HCT116 (cell line): ENCODE data around the gene PIP4K2C. TPM values are rescaled to one million over a fixed set of nuclear protein-coding genes. Genes with fewer than 3 reads are reported as not detected.

Experiments used
- ATAC-seq: fragments of 200-7000 bp; cut with Tn5 transposase; 2 replicates; pipeline ENCODE4 v1.9.1; 2020; ENCODE audit warnings: mild to moderate bottlenecking, moderate library complexity
- BruUV-seq: library from RNA; stranded (reverse); fragments of 400-500 nt; replicated peaks from 2 replicates; lab custom pipeline; 2021; lab: Mats Ljungman, UMichigan
- CTCF ChIA-PET: fragments of 300-600 bp; sonication (Branson Sonifier 250); formaldehyde crosslinking; loops from one replicate; lab custom pipeline; 2021; ENCODE audit warnings: antibody characterized with exemption; lab: Charles Lee
- POLR2A ChIA-PET: fragments of 300-600, 350-600 bp; sonication (Branson Sonifier 250); formaldehyde crosslinking; loops from one replicate; lab custom pipeline; 2021; ENCODE audit warnings: antibody characterized with exemption; lab: Charles Lee
- RAD21 ChIA-PET, 2 experiments: fragments of 300-600 bp; sonication (Branson Sonifier 250); formaldehyde crosslinking; loops; one replicate each; lab custom pipeline; 2023; ENCODE audit warnings: low total read pairs in 2 of 2; ENCODE audit not compliant: uncharacterized antibody in 2 of 2, unreplicated experiment in 2 of 2, low non-redundant PET in 1 of 2; lab: Charles Lee
- DNase-seq: peaks from one replicate; pipeline ENCODE4 v3.0.0-alpha.2; 2010; ENCODE audit warnings: low read depth, low spot score
- H2AFZ ChIP-seq: fragments of 200-600 bp; shearing (Covaris generic), sonication (generic); 2 replicates; pipeline ENCODE4 v1.6.1; 2017; ENCODE audit warnings: low read depth, mixed run types, mixed read lengths, antibody characterized with exemption, low read length; ENCODE audit not compliant: poor library complexity, severe bottlenecking
- H3K27ac ChIP-seq: 2 replicates; pipeline ENCODE4 v1.5.1; 2012; ENCODE audit warnings: low read depth, low read length
- H3K27me3 ChIP-seq: fragments of 200-600 bp; sonication (generic); 2 replicates; pipeline ENCODE4 v1.6.1; 2016; ENCODE audit warnings: mixed run types, low read length, mixed read lengths; ENCODE audit not compliant: insufficient read depth
- H3K36me3 ChIP-seq, 2 experiments: fragments of 200-500 bp in 1 of 2; fragments of 200-600 bp in 1 of 2; sonication (Bioruptor generic) in 1 of 2; sonication (generic) in 1 of 2; 2 replicates each; pipeline versions ENCODE4 v1.5.1 to v1.6.1; 2014 to 2016; ENCODE audit warnings: low read length in 2 of 2, inconsistent platforms in 1 of 2, mixed read lengths in 1 of 2, mixed run types in 1 of 2; ENCODE audit not compliant: insufficient read depth in 2 of 2, control insufficient read depth in 1 of 2
- H3K4me1 ChIP-seq, 2 experiments: fragments of 200-600 bp in 1 of 2; sonication (generic) in 1 of 2; 2 replicates each; pipeline versions ENCODE4 v1.5.1 to v1.6.1; 2012 to 2017; ENCODE audit warnings: low read length in 2 of 2, inconsistent platforms in 1 of 2, mild to moderate bottlenecking in 1 of 2, mixed read lengths in 1 of 2, mixed run types in 1 of 2, moderate library complexity in 1 of 2; ENCODE audit not compliant: insufficient read depth in 2 of 2, control insufficient read depth in 1 of 2
- H3K4me2 ChIP-seq: fragments of 200-600 bp; sonication (generic); 2 replicates; pipeline ENCODE4 v1.6.1; 2017; ENCODE audit warnings: mixed run types, low read length, mixed read lengths
- H3K4me3 ChIP-seq, 2 experiments: fragments of 200-600 bp in 1 of 2; sonication (generic) in 1 of 2; replicated peaks in 1 of 2; 2 replicates each; pipeline ENCODE4 v1.5.1; 2011 to 2016; ENCODE audit warnings: low read length in 2 of 2, control low read depth in 1 of 2, low read depth in 1 of 2, mild to moderate bottlenecking in 1 of 2, mixed read lengths in 1 of 2, mixed run types in 1 of 2
- H3K79me2 ChIP-seq: fragments of 200-600 bp; sonication (generic); 2 replicates; pipeline ENCODE4 v1.6.1; 2017; ENCODE audit warnings: mild to moderate bottlenecking, mixed run types, low read length, moderate library complexity, mixed read lengths; ENCODE audit not compliant: insufficient read depth
- H3K9ac ChIP-seq: fragments of 200-600 bp; sonication (generic); 2 replicates; pipeline ENCODE4 v1.6.1; 2016; ENCODE audit warnings: low read length, mixed read lengths
- H3K9me2 ChIP-seq: fragments of 200-600 bp; sonication (generic), shearing (Covaris generic); 2 replicates; pipeline ENCODE4 v1.6.1; 2017; ENCODE audit warnings: mixed run types, mild to moderate bottlenecking, moderate library complexity; ENCODE audit not compliant: insufficient read depth
- H3K9me3 ChIP-seq, 2 experiments: fragments of 200-500 bp in 1 of 2; fragments of 200-600 bp in 1 of 2; sonication (Bioruptor generic) in 1 of 2; sonication (generic) in 1 of 2; 2 replicates each; pipeline ENCODE4 v1.6.1; 2014 to 2017; ENCODE audit warnings: low read length in 2 of 2, mixed read lengths in 2 of 2, inconsistent platforms in 1 of 2, low read depth in 1 of 2, mild to moderate bottlenecking in 1 of 2, mixed run types in 1 of 2, moderate library complexity in 1 of 2; ENCODE audit not compliant: control insufficient read depth in 1 of 2, insufficient read depth in 1 of 2
- H4K20me1 ChIP-seq: fragments of 200-600 bp; sonication (generic), shearing (Covaris generic); 2 replicates; pipeline ENCODE4 v1.6.1; 2017; ENCODE audit warnings: mixed run types, mild to moderate bottlenecking, moderate library complexity; ENCODE audit not compliant: insufficient read depth
- ATF3 ChIP-seq: IDR thresholded peaks from 2 replicates; pipeline ENCODE4 v1.6.1; 2012
- EZH2 ChIP-seq: fragments of 200-600 bp; sonication (generic); IDR thresholded peaks from 2 replicates; pipeline ENCODE4 v1.6.1; 2017; ENCODE audit warnings: antibody characterized with exemption, mixed run types
- EZH2phosphoT487 ChIP-seq: fragments of 200-600 bp; IDR thresholded peaks from 2 replicates; pipeline ENCODE4 v1.6.1; 2018; ENCODE audit warnings: antibody characterized with exemption, borderline replicate concordance
- JUND ChIP-seq: IDR thresholded peaks from 2 replicates; pipeline ENCODE4 v1.6.1; 2012
- MAX ChIP-seq: IDR thresholded peaks from 2 replicates; pipeline ENCODE4 v1.6.1; 2012
- POLR2AphosphoS5 ChIP-seq: IDR thresholded peaks from 2 replicates; pipeline ENCODE4 v1.6.1; 2011; ENCODE audit warnings: mild to moderate bottlenecking, low read depth, low read length, moderate library complexity
- SRF ChIP-seq: IDR thresholded peaks from 2 replicates; pipeline ENCODE4 v1.6.1; 2012; ENCODE audit warnings: low read depth
- TCF7L2 ChIP-seq: IDR thresholded peaks from 2 replicates; pipeline ENCODE4 v1.7.0; 2011; ENCODE audit warnings: borderline replicate concordance, inconsistent platforms; ENCODE audit not compliant: insufficient read depth, insufficient read length; ENCODE audit errors: extremely low read depth
- YY1 ChIP-seq: IDR thresholded peaks from 2 replicates; pipeline ENCODE4 v1.6.1; 2011; ENCODE audit warnings: low read length, low read depth, moderate library complexity, mild to moderate bottlenecking; ENCODE audit not compliant: insufficient replicate concordance; ENCODE audit errors: extremely low read depth
- ZFX ChIP-seq: fragments of 450-650 bp; IDR thresholded peaks from 2 replicates; pipeline ENCODE4 v1.6.1; 2017
- intact Hi-C: fragments of 100-400 bp; cut with micrococcal nuclease; formaldehyde crosslinking; loops from 2 replicates; pipeline ENCODE4 v1.10.0; 2022
- total RNA-seq: library from RNA; stranded (reverse); gene quantifications from one replicate; pipeline ENCODE4 v1.2.1, GENCODE V29; 2021; ENCODE audit not compliant: unreplicated experiment
- TF ChIP-seq, protein P1 (sequence below), 3 experiments: fragments of 200-600 bp in 1 of 3; sonication (generic) in 1 of 3; IDR thresholded peaks in 2 of 3; conservative IDR thresholded peaks in 1 of 3; 2 replicates each; pipeline ENCODE4 v1.5.1; 2012 to 2017; ENCODE audit warnings: low read depth in 2 of 3, low read length in 2 of 3, antibody characterized with exemption in 1 of 3, borderline replicate concordance in 1 of 3, control low read depth in 1 of 3, mild to moderate bottlenecking in 1 of 3, mixed read lengths in 1 of 3, mixed run types in 1 of 3, moderate library complexity in 1 of 3; ENCODE audit not compliant: insufficient read depth in 1 of 3

PIP4K2C gene
- total RNA-seq, 1 experiment from 2014 or later: 38.4 TPM

DNA sequence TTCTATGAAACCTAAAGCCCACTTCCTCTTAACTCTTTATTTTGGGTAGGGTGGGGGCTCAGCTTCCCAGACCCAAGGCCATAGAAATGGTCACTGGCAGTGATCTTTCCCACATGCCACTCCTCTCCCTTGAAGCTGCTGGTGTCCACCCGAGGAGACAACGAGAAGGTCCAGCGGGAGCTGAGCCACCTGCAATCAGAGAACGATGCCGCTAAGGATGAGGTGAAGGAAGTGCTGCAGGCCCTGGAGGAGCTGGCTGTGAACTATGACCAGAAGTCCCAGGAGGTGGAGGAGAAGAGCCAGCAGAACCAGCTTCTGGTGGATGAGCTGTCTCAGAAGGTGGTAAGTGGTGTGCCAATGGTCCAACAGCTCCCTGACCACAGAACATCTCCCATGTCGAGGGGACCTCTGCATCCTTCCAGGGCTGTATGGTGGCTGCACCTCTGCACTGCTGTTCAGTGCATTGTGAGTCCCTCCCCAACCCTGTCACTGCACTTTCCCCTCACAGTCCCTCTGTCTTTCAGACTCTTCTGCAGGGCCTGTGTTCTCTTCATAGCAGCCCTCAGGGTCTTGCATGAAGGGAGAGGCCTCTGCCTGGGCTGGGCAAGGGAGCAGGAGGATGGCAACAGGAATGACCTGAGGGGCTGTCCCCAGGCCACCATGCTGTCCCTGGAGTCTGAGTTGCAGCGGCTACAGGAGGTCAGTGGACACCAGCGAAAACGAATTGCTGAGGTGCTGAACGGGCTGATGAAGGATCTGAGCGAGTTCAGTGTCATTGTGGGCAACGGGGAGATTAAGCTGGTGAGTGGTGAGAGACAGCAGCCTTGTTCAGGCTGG is 18.8 kb upstream of the PIP4K2C start:
- no peaks in the 10 kb centered on the region for H3K79me2 ChIP-seq
- no peak overlapping the region for H3K4me3 ChIP-seq
- no peak for ATAC-seq
- H3K9me3 ChIP-seq: no peaks in the 10 kb centered on the region
- no peaks in the 10 kb centered on the region for H4K20me1 ChIP-seq
- H3K36me3 ChIP-seq: peaks cover 0 to 6% of the 10 kb centered on the region in 2 experiments; a peak in 2 of 4 replicates
- intact Hi-C loops: no loop called here
- RAD21 ChIA-PET: no interaction called here
- H2AFZ ChIP-seq: no peak overlapping the region
- POLR2A ChIA-PET: no interaction called here
- no peak for DNase-seq
- H3K27ac ChIP-seq: no peak overlapping the region
- TF ChIP-seq ZFX (no peak), EZH2phosphoT487 (no peak), MAX (no peak), EZH2 (no peak), JUND (no peak), ATF3 (no peak), YY1 (no peak), TCF7L2 (no peak), POLR2AphosphoS5 (no peak), SRF (no peak)
- TF ChIP-seq, protein P1, sequence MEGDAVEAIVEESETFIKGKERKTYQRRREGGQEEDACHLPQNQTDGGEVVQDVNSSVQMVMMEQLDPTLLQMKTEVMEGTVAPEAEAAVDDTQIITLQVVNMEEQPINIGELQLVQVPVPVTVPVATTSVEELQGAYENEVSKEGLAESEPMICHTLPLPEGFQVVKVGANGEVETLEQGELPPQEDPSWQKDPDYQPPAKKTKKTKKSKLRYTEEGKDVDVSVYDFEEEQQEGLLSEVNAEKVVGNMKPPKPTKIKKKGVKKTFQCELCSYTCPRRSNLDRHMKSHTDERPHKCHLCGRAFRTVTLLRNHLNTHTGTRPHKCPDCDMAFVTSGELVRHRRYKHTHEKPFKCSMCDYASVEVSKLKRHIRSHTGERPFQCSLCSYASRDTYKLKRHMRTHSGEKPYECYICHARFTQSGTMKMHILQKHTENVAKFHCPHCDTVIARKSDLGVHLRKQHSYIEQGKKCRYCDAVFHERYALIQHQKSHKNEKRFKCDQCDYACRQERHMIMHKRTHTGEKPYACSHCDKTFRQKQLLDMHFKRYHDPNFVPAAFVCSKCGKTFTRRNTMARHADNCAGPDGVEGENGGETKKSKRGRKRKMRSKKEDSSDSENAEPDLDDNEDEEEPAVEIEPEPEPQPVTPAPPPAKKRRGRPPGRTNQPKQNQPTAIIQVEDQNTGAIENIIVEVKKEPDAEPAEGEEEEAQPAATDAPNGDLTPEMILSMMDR (IDR thresholded peaks at IDR 0.05 in 2 of 3, conservative IDR thresholded peaks at IDR 0.05 in 1 of 3; ENCODE audit: borderline replicate concordance in 1 of 3, insufficient read depth in 1 of 3, low read depth in 2 of 3, low read length in 2 of 3): no peak
- H3K9ac ChIP-seq: no peak overlapping the region
- H3K4me1 ChIP-seq: no peaks in the 10 kb centered on the region
- no TSS peak for BruUV-seq
- no peaks in the 10 kb centered on the region for H3K27me3 ChIP-seq
- CTCF ChIA-PET: interaction anchor here (2.6 kb wide), 1 partner anchor 11 kb away, joined by 12 read pairs; no protein-coding TSS in a partner anchor
- no peak overlapping the region for H3K4me2 ChIP-seq
- no peaks in the 10 kb centered on the region for H3K9me2 ChIP-seq
